GM12878 (cell line): ENCODE measurements around the gene ITGA3. TPM values are rescaled to one million over a fixed set of nuclear protein-coding genes. Genes with fewer than 3 reads are reported as not detected.

Experiments used
- ATAC-seq: fragments of 200-7000 bp; cut with Tn5 transposase; 3 replicates; pipeline ENCODE4 v1.9.1; 2020; ENCODE audit warnings: mild to moderate bottlenecking, moderate library complexity
- BruUV-seq: library from RNA; stranded (reverse); fragments of 400-500 nt; replicated peaks from 2 replicates; lab custom pipeline; 2021; lab: Mats Ljungman, UMichigan
- CTCF ChIA-PET: fragments of 300-600 bp; sonication (Branson Sonifier 250); formaldehyde crosslinking; extraction: SDS; loops from one replicate; lab custom pipeline; 2021; ENCODE audit warnings: inconsistent platforms; lab: Yijun Ruan, JAX
- POLR2A ChIA-PET: fragments of 350-600 bp; formaldehyde crosslinking; extraction: SDS; loops from one replicate; lab custom pipeline; 2021; ENCODE audit warnings: inconsistent platforms; lab: Charles Lee
- RAD21 ChIA-PET: fragments of 300-600 bp; sonication (Branson Sonifier 250); formaldehyde crosslinking; loops from one replicate; lab custom pipeline; 2023; ENCODE audit warnings: antibody characterized with exemption; ENCODE audit not compliant: unreplicated experiment; lab: Charles Lee
- SMC1A ChIA-PET: fragments of 300-600 bp; sonication (Branson Sonifier 250); formaldehyde crosslinking; loops from one replicate; lab custom pipeline; 2023; ENCODE audit not compliant: unreplicated experiment, uncharacterized antibody; lab: Charles Lee
- DNase-seq: peaks from one replicate; pipeline ENCODE4 v3.0.0-alpha.2; 2011; ENCODE audit warnings: low read depth, low spot score
- FAIRE-seq: peaks from 3 replicates; lab custom pipeline; 2011; peaks lifted over from hg19 to GRCh38; lab: Jason Lieb, UNC
- H2AFZ ChIP-seq: 2 replicates; pipeline ENCODE4 v1.6.0; 2011; ENCODE audit warnings: low read depth, low read length, control low read depth; ENCODE audit not compliant: control insufficient read depth
- H3K27ac ChIP-seq: 2 replicates; pipeline ENCODE4 v1.5.1; 2011; ENCODE audit warnings: control low read depth; ENCODE audit not compliant: control insufficient read depth, insufficient read depth
- H3K27me3 ChIP-seq, 2 experiments: replicated peaks in 1 of 2; 2 replicates each; pipeline versions ENCODE4 v1.6.0 to v1.6.1; 2011; ENCODE audit warnings: low read length in 1 of 2; ENCODE audit not compliant: control insufficient read depth in 2 of 2, insufficient read depth in 2 of 2
- H3K36me3 ChIP-seq, 2 experiments: 2 replicates each; pipeline ENCODE4 v1.5.1; 2011; ENCODE audit warnings: low read length in 1 of 2; ENCODE audit not compliant: control insufficient read depth in 2 of 2, insufficient read depth in 2 of 2
- H3K4me1 ChIP-seq: 2 replicates; pipeline ENCODE4 v1.6.1; 2011; ENCODE audit warnings: mild to moderate bottlenecking, low read length, moderate library complexity, mixed read lengths; ENCODE audit not compliant: control insufficient read depth, insufficient read depth
- H3K4me2 ChIP-seq: 2 replicates; pipeline ENCODE4 v1.6.0; 2011; ENCODE audit warnings: control low read depth; ENCODE audit not compliant: control insufficient read depth, insufficient read depth
- H3K4me3 ChIP-seq: fragments of 200-600 bp; sonication (generic); 2 replicates; pipeline ENCODE4 v1.5.1; 2016
- H3K79me2 ChIP-seq: 2 replicates; pipeline ENCODE4 v1.6.0; 2011; ENCODE audit warnings: low read length; ENCODE audit not compliant: control insufficient read depth, insufficient read depth
- H3K9ac ChIP-seq: 2 replicates; pipeline ENCODE4 v1.8.0; 2011; ENCODE audit warnings: low read length, control low read depth, mixed read lengths; ENCODE audit not compliant: control insufficient read depth, insufficient read depth
- H3K9me3 ChIP-seq: replicated peaks from 3 replicates; pipeline ENCODE4 v1.5.1; 2011; ENCODE audit warnings: mild to moderate bottlenecking, low read length; ENCODE audit not compliant: control insufficient read depth, insufficient read depth
- H4K20me1 ChIP-seq: 2 replicates; pipeline ENCODE4 v1.6.0; 2011; ENCODE audit not compliant: control insufficient read depth, insufficient read depth
- ATF3 ChIP-seq: IDR thresholded peaks from 2 replicates; pipeline ENCODE4 v1.6.1; 2011; ENCODE audit warnings: low read depth, mild to moderate bottlenecking, low read length, moderate library complexity, borderline replicate concordance; ENCODE audit errors: extremely low read depth
- CHD1 ChIP-seq: IDR thresholded peaks from 2 replicates; pipeline ENCODE4 v1.6.1; 2012; ENCODE audit warnings: low read depth, low read length, improper control_type of control experiment
- EGR1 ChIP-seq, 2 experiments: IDR thresholded peaks; 1 replicate in 1 of 2; 2 replicates in 1 of 2; pipeline ENCODE4 v1.6.1; 2011 to 2012; ENCODE audit warnings: low read depth in 2 of 2, low read length in 2 of 2, borderline replicate concordance in 1 of 2, mild to moderate bottlenecking in 1 of 2, moderate library complexity in 1 of 2
- ETV6 ChIP-seq, 2 experiments: fragments of 450-650 bp in 1 of 2; IDR thresholded peaks in 1 of 2; conservative IDR thresholded peaks in 1 of 2; 2 replicates each; pipeline ENCODE4 v1.6.1; 2014; ENCODE audit warnings: antibody characterized with exemption in 1 of 2, borderline replicate concordance in 1 of 2, low read depth in 1 of 2, mild to moderate bottlenecking in 1 of 2, moderate library complexity in 1 of 2
- FOS ChIP-seq: IDR thresholded peaks from 3 replicates; pipeline ENCODE4 v1.6.1; 2011; ENCODE audit warnings: borderline replicate concordance; ENCODE audit not compliant: insufficient read length; ENCODE audit errors: extremely low read depth
- GABPA ChIP-seq: IDR thresholded peaks from 2 replicates; pipeline ENCODE4 v1.6.1; 2014; ENCODE audit warnings: antibody characterized with exemption, low read depth, mild to moderate bottlenecking, inconsistent platforms
- IRF3 ChIP-seq: fragments of 450-650 bp; IDR thresholded peaks from 2 replicates; pipeline ENCODE4 v1.6.1; 2014; ENCODE audit warnings: mild to moderate bottlenecking
- MTA3 ChIP-seq: IDR thresholded peaks from 2 replicates; pipeline ENCODE4 v1.6.1; 2012; ENCODE audit warnings: low read length, inconsistent platforms, borderline replicate concordance
- PBX3 ChIP-seq: IDR thresholded peaks from 2 replicates; pipeline ENCODE4 v1.6.1; 2011; ENCODE audit warnings: mild to moderate bottlenecking, low read depth, low read length, moderate library complexity; ENCODE audit not compliant: insufficient replicate concordance
- PML ChIP-seq: IDR thresholded peaks from 2 replicates; pipeline ENCODE4 v1.6.1; 2012; ENCODE audit warnings: low read length, inconsistent platforms
- RFX5 ChIP-seq: IDR thresholded peaks from 2 replicates; pipeline ENCODE4 v1.6.1; 2011; ENCODE audit warnings: low read depth, low read length, improper control_type of control experiment
- SKIL ChIP-seq: fragments of 450-650 bp; IDR thresholded peaks from 2 replicates; pipeline ENCODE4 v1.6.1; 2017; ENCODE audit warnings: mild to moderate bottlenecking, low read depth, inconsistent platforms; ENCODE audit not compliant: poor library complexity, severe bottlenecking
- SMAD1 ChIP-seq: fragments of 450-650 bp; IDR thresholded peaks from 2 replicates; pipeline ENCODE4 v1.6.1; 2018; ENCODE audit warnings: mild to moderate bottlenecking, low read depth; ENCODE audit not compliant: partially characterized antibody
- STAT3 ChIP-seq: IDR thresholded peaks from 2 replicates; pipeline ENCODE4 v1.6.1; 2011; ENCODE audit warnings: low read depth, low read length, improper control_type of control experiment
- ZBTB4 ChIP-seq: fragments of 450-650 bp; formaldehyde crosslinking; IDR thresholded peaks from 2 replicates; pipeline ENCODE4 v1.4.0; 2022; ENCODE audit warnings: mild to moderate bottlenecking, moderate library complexity
- WGBS: methylation state at CpG from one replicate; pipeline ENCODE4 v1.1.6; 2016; ENCODE audit warnings: low lambda C conversion rate; ENCODE audit not compliant: insufficient replicate concordance, insufficient coverage; ENCODE audit errors: missing lambda C conversion rate; 5-methylcytosine and 5-hydroxymethylcytosine counted together
- in situ Hi-C: fragments of 300-500 bp; cut with MboI; formaldehyde crosslinking; loops from 9 replicates; pipeline ENCODE4 v1.14.3; 2018; ENCODE audit warnings: mixed read lengths
- intact Hi-C: fragments of 100-400 bp; cut with micrococcal nuclease; formaldehyde crosslinking; loops from one replicate; pipeline ENCODE4 v1.14.2; 2022; ENCODE audit not compliant: unreplicated experiment
- polyA plus RNA-seq, 11 experiments: library from polyadenylated mRNA; depleted of rRNA in 4 of 11; unstranded in 6 of 11; stranded (reverse) in 5 of 11; fragments of >200 nt; fragmentation: Nextera tagmentation in 4 of 11; fragmentation: Illumina TruSeq in 1 of 11; extraction: Ambion mirVana in 4 of 11; extraction: Trizol in 1 of 11; gene quantifications; 1 replicate in 1 of 11; 2 replicates in 10 of 11; pipeline versions ENCODE4 v1.2.1 to v1.2.3, GENCODE V29; 2011 to 2016; ENCODE audit warnings: inconsistent platforms in 2 of 11, missing spikeins in 2 of 11, low read depth in 1 of 11
- total RNA-seq, 4 experiments: library from RNA; depleted of rRNA in 3 of 4; stranded (reverse); fragments of >200 nt in 3 of 4; fragmentation: Illumina TruSeq in 1 of 4; extraction: Trizol in 1 of 4; gene quantifications; 2 replicates each; pipeline versions ENCODE4 v1.2.1 to v1.2.3, GENCODE V29; 2013 to 2021

The ITGA3 gene
- total and polyA plus RNA-seq, 10 of the 15 experiments (the other 5 are each of a cell fraction or from before 2014, with no cell fraction given): 0.29 to 13.4 (median 6.6) TPM

GRCh38 chr17:50059759-50060273 is 3.9 kb downstream of the ITGA3 start:
- intact Hi-C loops: no loop called here
- Histone ChIP-seq H2AFZ (no peak overlapping the region), H3K36me3 (no peaks in the 10 kb centered on the region), H3K9ac (no peak overlapping the region), H3K4me2 (no peak overlapping the region), H3K9me3 (no peaks in the 10 kb centered on the region), H4K20me1 (no peaks in the 10 kb centered on the region; the same call in 1 of the 2 replicates), H3K4me3 (no peak overlapping the region), H3K27ac (no peak overlapping the region), H3K27me3 (no peaks in the 10 kb centered on the region), H3K4me1 (peaks cover 5% of the 10 kb centered on the region; the same call in 1 of the 2 replicates), H3K79me2 (no peaks in the 10 kb centered on the region)
- DNase-seq (no peak), FAIRE-seq (no peak), ATAC-seq (no peak)
- ChIA-PET POLR2A (no interaction called here), CTCF (interaction anchor here (0.6 to 1.9 kb wide), 4 partner anchors 18 to 34 kb away, joined by 3 to 12 read pairs (median 4); partner anchors contain the start of gene PDK2), RAD21 (no interaction called here), SMC1A (interaction anchor here (1.5 kb wide), 1 partner anchor 28 kb away, joined by 3 read pairs; no protein-coding TSS in a partner anchor)
- in situ Hi-C loops: no loop called here
- BruUV-seq: no TSS peak
- 50% methylated on average over 5 of the region's 5 CpGs for WGBS
- no peak for TF ChIP-seq PBX3
- TF ChIP-seq ETV6 (conservative IDR thresholded peaks at IDR 0.05 in 1 of 2, IDR thresholded peaks at IDR 0.05 in 1 of 2; ENCODE audit: borderline replicate concordance in 1 of 2, low read depth in 1 of 2): no peak
- TF ChIP-seq IRF3: no peak
- TF ChIP-seq RFX5: no peak
- TF ChIP-seq ZBTB4 (CRISPR knock-in tag): no peak
- TF ChIP-seq SMAD1: no peak
- no peak for TF ChIP-seq SKIL
- TF ChIP-seq CHD1: no peak
- no peak for TF ChIP-seq PML
- no peak for TF ChIP-seq MTA3
- TF ChIP-seq FOS: no peak
- no peak for TF ChIP-seq EGR1 (IDR thresholded peaks at IDR 0.05; ENCODE audit: borderline replicate concordance in 1 of 2, low read depth in 2 of 2, low read length in 2 of 2)
- no peak for TF ChIP-seq ATF3
- TF ChIP-seq STAT3: no peak
- TF ChIP-seq GABPA: no peak
